Dermis blood vessel endothelial cell (primary cell): ENCODE measurements around the gene MELTF. TPM values are rescaled to one million over a fixed set of nuclear protein-coding genes. Genes with fewer than 3 reads are reported as not detected.

Experiments
- DNase-seq: peaks from one replicate; pipeline ENCODE4 v3.0.0; 2010
- total RNA-seq: library from RNA; depleted of rRNA; stranded (reverse); fragments of >200 nt; gene quantifications from 2 replicates; pipeline ENCODE4 v1.2.3, GENCODE V29; 2014

MELTF gene
- total RNA-seq, 1 donor from 2014 or later = 2.0 TPM

DNA sequence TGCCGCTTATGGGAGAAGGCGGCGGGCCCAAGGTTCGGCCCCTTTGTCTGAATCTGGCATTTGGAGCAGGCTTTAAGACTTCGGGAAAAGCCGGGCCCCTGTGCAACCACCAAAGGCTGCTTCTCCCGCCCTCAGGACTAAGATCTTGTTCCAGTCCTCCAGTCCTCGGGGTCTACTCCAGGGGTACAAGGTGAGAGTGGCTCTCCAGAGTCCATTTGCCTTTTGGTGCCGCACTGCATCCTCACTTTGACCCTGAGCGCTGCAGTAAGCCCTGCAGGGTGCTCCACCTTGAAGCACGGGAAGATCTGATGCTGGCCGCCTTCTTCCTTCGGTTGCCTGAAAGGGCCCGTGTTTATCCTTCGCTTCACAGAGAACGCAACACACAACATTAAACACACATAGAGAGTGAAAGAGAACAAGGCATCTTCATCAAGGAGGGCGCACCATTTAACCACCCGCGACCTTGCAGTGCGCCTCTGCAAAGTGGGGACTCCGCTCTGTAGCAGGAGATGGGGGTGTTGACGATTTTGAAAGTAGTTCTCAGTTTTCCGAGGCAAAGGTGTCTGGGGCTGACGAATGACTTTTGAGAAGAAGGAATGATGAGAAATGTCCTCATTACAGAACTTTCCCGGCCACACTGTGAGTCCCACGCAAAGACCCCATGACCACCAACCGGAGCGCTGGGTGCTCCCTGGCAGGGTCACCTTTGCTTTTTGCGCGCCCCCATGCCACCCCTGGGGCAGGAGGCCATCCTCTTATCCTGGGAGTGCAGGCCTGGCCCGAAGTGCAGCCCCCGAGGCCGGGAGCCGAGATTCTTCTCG is 62.0 kb downstream of the MELTF start:
- no peak for DNase-seq

DNA sequence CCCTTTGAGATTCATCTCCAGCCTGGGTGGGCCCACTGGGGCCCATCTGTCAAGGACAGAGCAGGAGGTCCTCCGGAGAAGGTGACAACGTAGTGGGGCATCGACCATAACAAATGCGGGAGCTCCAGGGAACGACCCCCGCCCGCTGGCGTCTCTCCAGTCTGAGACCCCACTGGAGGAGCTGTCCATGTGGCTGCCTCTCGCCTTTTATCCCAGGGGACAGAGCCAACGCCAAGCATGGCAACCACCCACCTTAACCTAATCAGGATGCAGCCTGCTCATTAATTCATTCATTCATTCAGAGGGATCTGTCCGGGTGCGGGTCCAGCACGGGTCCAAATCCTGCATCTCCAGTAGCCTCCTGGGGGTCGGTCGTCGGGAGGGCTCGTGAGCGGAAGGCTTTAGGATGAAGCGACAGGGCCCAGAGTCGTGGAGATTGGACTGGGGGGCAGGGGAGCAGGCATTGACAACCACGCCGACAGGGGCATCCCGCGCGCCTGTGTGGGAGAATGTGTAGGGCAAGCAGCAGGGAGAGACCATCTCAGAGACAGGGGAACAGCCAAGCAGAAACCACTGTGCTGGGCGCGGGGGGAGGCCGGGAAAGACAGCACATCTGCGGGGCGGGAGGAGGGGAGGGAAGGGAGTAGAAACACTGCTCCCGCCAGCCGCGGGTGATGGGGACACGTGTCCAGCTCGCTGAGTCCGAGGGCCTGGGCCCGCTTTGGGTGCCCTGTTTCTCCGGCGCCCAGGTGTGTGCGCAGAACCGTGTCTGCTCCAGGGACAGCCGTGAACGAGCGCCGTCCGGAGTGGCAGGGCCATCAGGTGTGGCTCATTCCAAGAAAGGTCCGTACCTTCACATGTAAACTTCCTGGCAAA is 62.9 kb downstream of the MELTF start:
- DNase-seq = no peak

DNA sequence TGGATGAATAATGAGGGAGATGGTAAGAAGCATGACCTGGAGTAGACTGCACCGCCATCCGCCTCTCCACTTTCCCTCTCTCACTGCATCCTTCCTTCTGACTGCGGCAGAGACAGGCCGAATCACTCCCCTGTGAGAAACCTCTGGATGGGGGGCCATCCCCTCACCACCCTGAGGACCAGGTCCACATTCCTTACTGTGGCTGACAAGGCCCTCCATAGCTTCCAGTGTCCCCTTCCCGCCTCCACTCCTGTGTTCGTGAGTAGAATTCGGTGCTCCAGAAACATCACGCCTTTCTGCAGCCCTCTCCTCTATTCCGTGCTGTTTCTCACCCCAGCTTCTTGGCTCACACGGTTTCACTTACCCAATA is 63.8 kb downstream of the MELTF start:
- DNase-seq = no peak

DNA sequence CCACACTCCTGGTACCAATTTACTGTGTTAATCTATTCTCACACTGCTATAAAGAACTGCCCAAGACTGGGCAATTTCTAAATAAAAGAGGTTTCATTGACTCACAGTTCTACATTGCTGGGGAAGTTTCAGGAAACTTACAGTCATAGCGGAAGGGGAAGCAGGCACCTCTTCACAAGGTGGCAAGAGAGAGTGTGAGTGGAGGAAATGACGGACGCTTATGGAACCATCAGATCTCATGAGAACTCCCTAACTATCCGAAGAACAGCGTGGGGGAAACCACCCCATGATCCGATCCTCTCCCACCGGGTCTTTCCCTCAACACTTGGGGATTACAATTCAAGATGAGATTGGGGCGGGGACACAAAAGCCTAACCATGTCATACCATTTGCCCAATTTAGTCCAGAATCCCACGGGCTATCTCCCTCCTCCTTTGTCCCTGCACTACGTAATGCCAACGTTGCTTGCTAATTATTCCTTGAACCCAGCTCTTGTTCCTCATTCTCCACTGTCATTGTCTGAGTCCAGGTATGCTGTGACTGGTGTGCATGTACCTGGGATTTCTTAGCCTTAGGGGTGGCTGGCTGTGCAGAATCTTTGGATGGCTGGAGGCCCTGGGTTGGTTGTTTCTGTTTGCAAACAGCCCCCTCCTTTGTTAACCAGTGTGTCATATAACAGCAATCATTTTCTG is 64.4 kb downstream of the MELTF start:
- no peak for DNase-seq

DNA sequence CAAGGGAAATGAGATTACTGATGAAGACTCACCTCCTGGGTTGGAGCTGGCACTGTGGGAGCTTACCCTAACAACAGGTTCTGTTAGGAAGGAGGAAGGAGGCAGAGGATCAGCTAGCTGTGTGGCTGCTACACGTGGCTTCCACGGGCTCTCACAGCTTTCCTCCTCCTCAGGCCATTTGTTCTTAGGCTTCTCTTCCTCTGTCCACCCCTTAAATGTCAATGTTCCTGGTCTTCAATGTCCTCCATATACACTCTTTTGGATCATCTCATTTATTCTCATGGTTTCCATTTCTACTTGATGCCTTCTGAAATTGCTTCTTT is 66.0 kb downstream of the MELTF start:
- DNase-seq = no peak

DNA sequence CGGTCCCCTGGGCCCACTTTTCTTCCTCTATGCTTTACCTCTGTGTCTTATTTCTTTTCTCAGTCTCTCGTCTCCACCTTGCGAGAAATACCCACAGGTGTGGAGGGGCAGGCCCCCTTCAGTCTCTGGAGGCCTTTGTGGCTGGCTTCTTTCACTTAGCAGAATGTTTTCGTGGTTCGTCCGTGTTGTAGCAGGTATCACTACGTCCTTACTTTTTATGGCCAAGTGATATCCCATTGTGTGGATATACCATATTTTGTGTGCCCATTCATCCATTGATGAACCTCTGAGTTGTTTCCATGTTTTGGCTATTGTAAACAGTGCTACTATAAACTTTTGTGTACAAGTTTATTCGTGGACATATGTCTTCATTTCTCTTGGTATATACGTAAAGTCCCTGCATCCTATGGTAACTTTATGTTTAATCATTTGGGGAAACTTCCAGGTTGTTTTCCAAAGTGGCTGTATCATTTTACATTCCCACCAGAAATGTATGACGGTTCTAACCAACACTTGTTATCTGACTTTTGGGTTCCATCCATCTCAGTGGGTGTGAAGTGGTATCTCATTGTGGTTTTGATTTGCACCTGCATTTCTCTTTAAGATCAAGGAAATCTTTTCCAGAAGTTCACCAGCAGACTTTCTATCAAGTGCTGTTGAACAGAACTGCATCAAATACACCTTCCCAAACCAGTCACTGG is 66.5 kb downstream of the MELTF start:
- no peak for DNase-seq

DNA sequence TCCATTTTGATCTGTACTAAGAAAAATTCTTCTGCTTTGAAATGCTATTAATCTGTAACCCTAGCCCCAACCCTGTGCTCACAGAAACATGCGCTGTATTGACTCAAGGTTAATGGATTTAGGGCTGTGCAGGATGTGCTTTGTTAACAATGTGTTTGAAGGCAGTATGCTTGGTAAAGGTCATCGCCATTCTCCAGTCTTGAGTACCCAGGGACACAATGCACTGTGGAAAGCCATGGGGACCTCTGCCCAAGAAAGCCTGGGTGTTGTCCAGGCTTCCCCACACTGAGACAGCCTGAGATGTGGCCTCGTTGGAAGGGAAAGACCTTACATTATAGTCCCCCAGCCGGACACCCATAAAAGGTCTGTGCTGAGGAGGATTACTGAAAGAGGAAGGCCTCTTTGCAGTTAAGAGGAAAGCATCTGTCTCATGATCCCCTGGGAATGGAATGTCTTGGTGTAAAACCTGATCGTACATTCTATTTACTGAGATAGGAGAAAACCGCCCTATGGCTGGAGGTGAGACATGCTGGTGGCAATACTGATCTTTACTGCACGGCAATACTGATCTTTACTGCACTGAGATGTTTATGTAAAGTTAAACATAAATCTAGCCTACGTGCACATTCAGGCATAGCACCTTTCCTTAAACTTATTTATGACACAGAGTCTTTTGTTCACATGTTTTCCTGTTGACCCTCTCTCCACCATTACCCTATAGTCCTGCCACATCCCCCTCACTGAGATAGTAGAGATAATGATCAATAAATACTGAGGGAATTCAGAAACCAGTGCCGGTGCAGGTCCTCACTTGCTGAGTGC is 67.3 kb downstream of the MELTF start:
- DNase-seq = no peak

DNA sequence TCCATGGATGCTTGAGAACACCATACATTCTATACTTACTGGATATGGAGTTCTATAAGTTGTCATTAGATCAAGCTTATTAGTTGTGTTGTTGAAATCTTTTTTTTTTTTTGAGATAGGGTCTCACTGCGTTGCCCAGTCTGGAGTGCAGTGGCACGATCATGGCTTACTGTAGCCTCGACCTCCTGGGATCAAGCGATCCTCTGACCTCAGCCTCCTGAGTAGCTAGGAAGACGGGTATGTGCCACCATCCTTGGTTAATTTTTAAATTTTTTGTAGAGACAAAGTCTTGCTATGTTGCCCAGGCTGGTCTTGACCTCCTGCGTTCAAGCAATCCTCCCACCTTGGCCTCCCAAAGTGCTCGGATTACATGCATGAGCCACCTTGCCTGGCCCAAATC is 74.8 kb downstream of the MELTF start:
- DNase-seq = no peak

Other genes with a start within 250 kb of the MELTF start
- 37.6 and 52.2 TPM in 2 replicates for gene SENP5, start 161.9 kb downstream of the MELTF start, total RNA-seq
- gene NCBP2, start 87.3 kb downstream of the MELTF start, total RNA-seq = 65.2 and 65.4 TPM in 2 replicates
- 3.9 and 7.0 TPM in 2 replicates for gene PIGZ, start 61.0 kb downstream of the MELTF start, total RNA-seq